ENCODE data around the gene SEPHS2. TPM values are rescaled to one million over a fixed set of nuclear protein-coding genes. Genes with fewer than 3 reads are reported as not detected.

Gene SEPHS2
- polyA plus RNA-seq, 1 donor, result 85.3 TPM

DNA sequence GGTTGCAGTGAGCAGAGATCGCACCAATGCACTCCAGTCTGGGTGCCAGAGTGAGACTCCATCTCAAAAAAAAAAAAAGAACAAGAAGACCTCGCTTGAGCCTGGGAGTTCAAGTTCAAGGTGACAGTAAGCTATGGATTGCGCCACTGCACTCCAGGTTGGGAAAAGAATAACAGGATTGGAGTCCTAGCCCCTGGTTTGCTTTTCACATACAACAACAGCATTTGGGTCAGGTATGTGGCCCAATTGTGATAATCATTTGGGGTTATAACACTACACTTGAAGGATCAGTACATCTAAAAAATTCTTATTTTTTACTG lies 3.4 kb upstream of the SEPHS2 start:
- peaks cover 60% of the 10 kb centered on the region for H3K4me1 ChIP-seq (ENCODE audit: control insufficient read depth, insufficient read depth, low read length)
- WGBS (ENCODE audit: insufficient coverage, low lambda C conversion rate), result 100% methylated on average over 1 of the region's 3 CpGs
- DNase-seq, result no peak

DNA sequence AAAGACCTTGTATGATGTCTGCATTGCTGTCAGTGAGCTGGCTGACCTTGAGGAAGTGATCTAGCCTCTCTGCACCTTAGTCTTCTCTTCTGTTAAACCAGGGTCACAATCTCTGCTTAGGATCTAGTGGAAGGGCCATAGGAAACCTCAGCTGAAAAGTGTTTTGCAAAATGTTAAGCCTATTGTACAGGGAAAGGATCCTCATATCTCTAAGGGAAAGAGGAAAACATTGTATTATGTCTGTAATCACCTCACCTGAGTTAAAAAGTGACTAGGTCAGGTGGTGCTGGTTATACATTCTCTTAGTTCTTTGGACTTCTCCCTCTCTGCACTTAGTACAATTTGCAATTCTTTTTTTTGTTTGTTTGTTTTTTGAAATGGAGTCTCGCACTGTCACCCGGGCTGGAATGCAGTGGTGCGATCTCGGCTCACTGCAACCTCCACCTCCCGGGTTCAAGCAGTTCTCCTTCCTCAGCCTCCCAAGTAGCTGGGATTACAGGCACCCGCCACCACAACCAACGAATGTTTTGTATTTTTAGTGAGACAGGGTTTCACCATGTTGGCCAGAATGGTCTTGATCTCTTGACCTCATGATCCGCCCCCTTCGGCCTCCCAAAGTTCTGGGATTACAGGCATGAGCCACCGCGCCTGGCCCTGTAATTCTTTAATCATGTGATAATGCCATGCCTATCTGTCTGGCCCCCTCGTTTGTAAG lies 2.0 kb upstream of the SEPHS2 start:
- H3K36me3 ChIP-seq (ENCODE audit: control insufficient read depth, insufficient read depth, low read length), result peaks cover 12% of the 10 kb centered on the region
- no peak overlapping the region for H3K4me3 ChIP-seq (ENCODE audit: low read length)
- H3K27me3 ChIP-seq (ENCODE audit: control insufficient read depth, insufficient read depth, low read length), result no peaks in the 10 kb centered on the region
- no CpG with 5 or more reads among the region's 12 CpGs for WGBS (ENCODE audit: insufficient coverage, low lambda C conversion rate)
- peaks cover 49% of the 10 kb centered on the region for H3K4me1 ChIP-seq (ENCODE audit: control insufficient read depth, insufficient read depth, low read length)
- peak; percentile 76 to 94 for DNase-seq
- peak overlapping the region; percentile 98 for H3K27ac ChIP-seq (ENCODE audit: low read length)
- peaks cover 34% of the 10 kb centered on the region for H3K9me3 ChIP-seq (ENCODE audit: control insufficient read depth, low read depth, low read length)

More for the DNA sequence above, 3.4 kb upstream of the SEPHS2 start:
- no peak overlapping the region for H3K27ac ChIP-seq (ENCODE audit: low read length)
- peaks cover 22% of the 10 kb centered on the region for H3K9me3 ChIP-seq (ENCODE audit: control insufficient read depth, low read depth, low read length)
- H3K36me3 ChIP-seq (ENCODE audit: control insufficient read depth, insufficient read depth, low read length), result peaks cover 5% of the 10 kb centered on the region
- H3K4me3 ChIP-seq (ENCODE audit: low read length), result no peak overlapping the region
- H3K27me3 ChIP-seq (ENCODE audit: control insufficient read depth, insufficient read depth, low read length), result no peaks in the 10 kb centered on the region

DNA sequence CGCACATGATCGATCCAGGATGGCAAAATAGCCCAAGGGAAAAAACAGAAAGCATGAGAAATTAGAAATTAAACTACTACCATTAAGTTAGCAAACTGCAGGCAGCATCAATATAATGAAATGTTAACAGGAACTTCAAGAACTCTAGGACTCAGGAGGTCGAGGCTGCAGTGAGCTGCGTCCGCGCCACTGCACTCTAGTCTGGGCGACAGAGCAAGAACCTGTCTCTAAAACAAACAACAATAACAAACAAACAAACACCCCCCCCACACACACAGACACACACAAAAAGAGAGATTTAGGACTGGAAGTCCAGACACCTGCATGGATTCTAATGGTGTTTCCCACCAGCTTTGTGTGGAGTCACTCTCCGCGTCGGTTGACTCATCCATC lies 525 bp upstream of the SEPHS2 start:
- peaks cover 40% of the 10 kb centered on the region for H3K9me3 ChIP-seq (ENCODE audit: control insufficient read depth, low read depth, low read length)
- DNase-seq, result no peak
- 20% methylated on average over 2 of the region's 10 CpGs for WGBS (ENCODE audit: insufficient coverage, low lambda C conversion rate)
- peaks cover 12% of the 10 kb centered on the region for H3K36me3 ChIP-seq (ENCODE audit: control insufficient read depth, insufficient read depth, low read length)
- no peaks in the 10 kb centered on the region for H3K27me3 ChIP-seq (ENCODE audit: control insufficient read depth, insufficient read depth, low read length)
- H3K27ac ChIP-seq (ENCODE audit: low read length), result peak overlapping the region; percentile 98
- H3K4me3 ChIP-seq (ENCODE audit: low read length), result peak overlapping the region; percentile 82
- peaks cover 47% of the 10 kb centered on the region for H3K4me1 ChIP-seq (ENCODE audit: control insufficient read depth, insufficient read depth, low read length)

DNA sequence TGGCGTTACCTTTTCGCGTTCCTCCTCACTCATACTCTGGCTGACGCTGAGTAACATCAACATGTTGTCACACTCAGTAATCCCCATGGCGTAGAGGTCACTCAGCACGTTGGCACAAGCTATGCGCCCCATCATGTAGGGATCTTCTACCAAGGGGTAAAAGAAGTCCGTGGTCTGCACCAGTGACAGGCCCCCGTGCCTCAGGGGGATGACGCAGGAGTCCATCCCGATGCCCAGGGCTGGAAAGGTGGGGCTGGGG lies 596 bp downstream of the SEPHS2 start:
- Histone ChIP-seq H3K27ac (ENCODE audit: low read length) (peak overlapping the region; percentile 98), H3K9me3 (ENCODE audit: control insufficient read depth, low read depth, low read length) (peaks cover 40% of the 10 kb centered on the region), H3K4me1 (ENCODE audit: control insufficient read depth, insufficient read depth, low read length) (peaks cover 39% of the 10 kb centered on the region), H3K27me3 (ENCODE audit: control insufficient read depth, insufficient read depth, low read length) (no peaks in the 10 kb centered on the region), H3K4me3 (ENCODE audit: low read length) (peak overlapping the region; percentile 82), H3K36me3 (ENCODE audit: control insufficient read depth, insufficient read depth, low read length) (peaks cover 12% of the 10 kb centered on the region)
- no CpG with 5 or more reads among the region's 11 CpGs for WGBS (ENCODE audit: insufficient coverage, low lambda C conversion rate)
- no peak for DNase-seq

DNA sequence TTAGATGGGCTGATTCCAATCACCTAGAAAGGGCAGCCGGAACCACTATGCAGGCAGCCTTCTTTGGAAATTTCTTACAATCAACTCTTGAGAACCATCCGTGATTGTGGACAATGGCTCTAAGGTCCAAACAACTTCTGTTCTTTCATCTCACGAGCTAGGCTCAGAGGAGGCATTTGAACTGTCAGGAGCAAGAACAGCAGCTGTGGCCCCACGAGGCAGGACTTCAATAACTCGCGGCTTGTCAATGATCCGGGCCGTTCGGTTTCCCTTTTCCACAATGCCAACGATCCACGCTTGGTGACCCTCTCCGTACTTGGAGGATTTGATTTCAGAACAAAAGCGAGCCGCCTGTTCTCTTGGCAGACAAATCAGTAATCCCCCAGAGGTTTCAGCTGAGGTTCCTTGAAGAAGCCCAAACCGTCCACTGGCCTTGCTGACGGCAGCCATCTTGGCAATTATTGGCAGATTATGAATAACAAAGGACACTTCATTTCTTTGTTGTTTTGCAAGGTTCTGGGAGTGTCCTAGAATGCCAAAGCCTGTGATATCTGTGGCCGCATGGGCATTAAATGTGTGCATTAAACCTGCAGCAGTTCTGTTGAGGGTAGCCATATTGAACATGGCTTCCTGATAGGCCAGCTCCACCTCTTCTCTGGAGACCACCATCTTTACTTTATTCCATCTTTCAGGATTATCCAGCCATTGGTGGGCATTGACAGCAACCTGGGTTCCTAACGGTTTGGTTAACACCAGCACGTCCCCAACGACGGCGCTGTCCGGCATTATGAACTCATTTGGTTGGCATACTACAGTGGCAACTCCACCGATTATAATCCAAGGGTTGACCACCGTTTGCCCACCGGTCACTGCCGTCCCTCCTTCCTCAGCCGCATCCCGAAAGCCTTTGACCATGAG lies 1.2 kb downstream of the SEPHS2 start:
- Histone ChIP-seq H3K4me3 (ENCODE audit: low read length) (peak overlapping the region; percentile 82), H3K36me3 (ENCODE audit: control insufficient read depth, insufficient read depth, low read length) (peaks cover 12% of the 10 kb centered on the region), H3K27ac (ENCODE audit: low read length) (peak overlapping the region; percentile 98), H3K9me3 (ENCODE audit: control insufficient read depth, low read depth, low read length) (peaks cover 40% of the 10 kb centered on the region), H3K4me1 (ENCODE audit: control insufficient read depth, insufficient read depth, low read length) (peaks cover 39% of the 10 kb centered on the region), H3K27me3 (ENCODE audit: control insufficient read depth, insufficient read depth, low read length) (no peaks in the 10 kb centered on the region)
- no CpG with 5 or more reads among the region's 29 CpGs for WGBS (ENCODE audit: insufficient coverage, low lambda C conversion rate)
- no peak for DNase-seq

DNA sequence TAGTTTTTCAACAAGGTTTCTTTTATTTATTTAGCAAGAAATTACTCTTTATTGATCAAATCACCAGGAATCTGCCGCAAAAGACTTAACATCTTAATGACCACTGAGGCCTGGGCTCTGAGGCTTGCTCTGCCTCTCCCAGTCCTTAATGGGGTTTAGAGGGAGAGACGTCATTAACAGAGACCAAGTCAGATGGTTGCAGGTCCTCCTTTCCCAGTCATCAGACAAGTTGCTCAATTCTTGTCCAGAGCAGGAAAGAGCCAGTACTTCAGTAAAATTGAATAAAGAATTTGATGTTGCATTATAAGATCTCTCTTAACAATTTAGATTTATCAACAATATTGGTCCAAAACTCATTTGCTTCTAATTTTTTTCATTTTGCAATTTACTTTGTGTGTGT lies 2.0 kb downstream of the SEPHS2 start:
- DNase-seq, result no peak
- Histone ChIP-seq H3K27me3 (ENCODE audit: control insufficient read depth, insufficient read depth, low read length) (no peaks in the 10 kb centered on the region), H3K36me3 (ENCODE audit: control insufficient read depth, insufficient read depth, low read length) (peaks cover 12% of the 10 kb centered on the region), H3K27ac (ENCODE audit: low read length) (no peak overlapping the region), H3K4me3 (ENCODE audit: low read length) (no peak overlapping the region), H3K4me1 (ENCODE audit: control insufficient read depth, insufficient read depth, low read length) (peaks cover 31% of the 10 kb centered on the region), H3K9me3 (ENCODE audit: control insufficient read depth, low read depth, low read length) (peaks cover 40% of the 10 kb centered on the region)
- no CpG with 5 or more reads among the region's 2 CpGs for WGBS (ENCODE audit: insufficient coverage, low lambda C conversion rate)

DNA sequence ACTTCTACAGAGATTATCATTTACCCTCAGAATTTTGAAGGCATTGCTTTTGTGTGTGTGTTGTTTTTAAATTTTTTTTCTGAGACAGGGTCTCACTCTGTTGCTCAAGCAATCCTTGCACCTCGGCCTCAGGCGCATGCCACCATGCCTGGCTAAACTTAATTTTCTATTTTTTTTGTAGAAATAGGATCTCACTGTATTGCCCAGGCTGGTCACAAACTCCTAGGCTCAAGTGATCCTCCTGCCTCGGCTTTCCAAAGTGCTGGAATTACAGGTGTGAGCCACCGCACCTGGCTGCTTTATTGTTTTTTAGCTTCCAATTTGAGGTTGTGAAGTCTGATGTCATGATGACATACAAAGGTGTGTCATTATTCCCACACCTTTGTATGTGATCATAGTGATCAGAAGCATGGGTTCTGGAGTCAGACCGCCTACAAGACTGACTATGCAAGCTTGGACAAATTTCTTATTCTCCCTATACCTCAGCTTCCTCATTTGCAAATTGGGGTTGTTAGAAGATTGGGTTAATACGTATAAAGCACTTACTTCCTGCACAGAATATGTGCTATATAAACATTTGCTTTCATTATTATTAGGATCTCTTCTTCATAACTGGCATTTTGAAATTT lies 5.8 kb downstream of the SEPHS2 start:
- no peaks in the 10 kb centered on the region for H3K27me3 ChIP-seq (ENCODE audit: control insufficient read depth, insufficient read depth, low read length)
- no peak for DNase-seq

DNA sequence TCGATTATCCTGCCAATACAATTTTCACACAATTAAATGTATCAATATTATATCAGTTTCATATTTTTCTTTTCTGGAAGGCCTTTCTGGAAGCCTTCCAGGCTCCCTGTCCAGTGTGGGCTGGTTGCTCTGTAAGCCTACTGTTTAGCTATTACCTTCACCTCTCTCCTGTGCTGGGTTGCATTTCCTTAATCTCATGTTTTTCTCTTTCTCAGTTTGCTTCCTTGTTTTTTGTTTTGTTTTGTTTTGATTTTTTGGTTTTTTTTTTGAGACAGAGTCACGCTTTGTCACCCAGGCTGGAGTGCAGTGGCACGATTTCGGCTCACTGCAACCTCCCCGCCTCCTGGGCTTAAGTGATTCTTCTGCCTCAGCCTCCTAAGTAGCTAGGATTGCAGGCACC lies 6.8 kb downstream of the SEPHS2 start:
- H3K27me3 ChIP-seq (ENCODE audit: control insufficient read depth, insufficient read depth, low read length), result no peaks in the 10 kb centered on the region

More for the DNA sequence above, 5.8 kb downstream of the SEPHS2 start:
- Histone ChIP-seq H3K4me3 (ENCODE audit: low read length) (no peak overlapping the region), H3K27ac (ENCODE audit: low read length) (no peak overlapping the region), H3K36me3 (ENCODE audit: control insufficient read depth, insufficient read depth, low read length) (peaks cover 12% of the 10 kb centered on the region), H3K4me1 (ENCODE audit: control insufficient read depth, insufficient read depth, low read length) (peaks cover 8% of the 10 kb centered on the region), H3K9me3 (ENCODE audit: control insufficient read depth, low read depth, low read length) (peaks cover 26% of the 10 kb centered on the region)
- no CpG with 5 or more reads among the region's 6 CpGs for WGBS (ENCODE audit: insufficient coverage, low lambda C conversion rate)

DNA sequence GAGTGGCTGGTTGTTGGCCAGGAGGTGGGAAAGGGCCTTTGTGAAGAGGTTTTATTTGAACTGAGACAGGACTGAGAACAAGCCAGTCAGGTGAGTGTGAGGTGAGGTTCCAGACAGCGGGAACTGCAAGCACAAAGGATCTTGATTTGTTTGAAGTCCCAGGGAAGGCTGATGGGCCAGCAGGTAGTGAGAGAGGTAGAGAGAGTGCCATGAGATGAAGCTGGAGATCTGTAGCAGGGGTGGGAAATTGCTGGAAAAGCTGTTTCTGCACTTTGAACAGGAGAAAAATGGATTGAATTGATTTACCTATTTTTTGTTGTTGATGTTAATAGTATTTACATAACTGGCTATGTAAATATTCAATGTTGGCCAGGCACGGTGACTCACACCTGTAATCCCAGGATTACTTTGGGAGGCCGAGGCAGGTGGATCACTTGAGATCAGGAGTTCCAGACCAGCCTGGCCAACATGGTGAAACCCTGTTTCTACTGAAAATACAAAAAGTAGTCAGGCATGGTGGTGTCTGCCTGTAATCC lies 8.1 kb downstream of the SEPHS2 start:
- Histone ChIP-seq H3K27ac (ENCODE audit: low read length) (no peak overlapping the region), H3K4me3 (ENCODE audit: low read length) (no peak overlapping the region), H3K36me3 (ENCODE audit: control insufficient read depth, insufficient read depth, low read length) (no peaks in the 10 kb centered on the region), H3K9me3 (ENCODE audit: control insufficient read depth, low read depth, low read length) (peaks cover 5% of the 10 kb centered on the region), H3K27me3 (ENCODE audit: control insufficient read depth, insufficient read depth, low read length) (no peaks in the 10 kb centered on the region), H3K4me1 (ENCODE audit: control insufficient read depth, insufficient read depth, low read length) (no peaks in the 10 kb centered on the region)
- no peak for DNase-seq
- no CpG with 5 or more reads among the region's 3 CpGs for WGBS (ENCODE audit: insufficient coverage, low lambda C conversion rate)

More for the DNA sequence above, 6.8 kb downstream of the SEPHS2 start:
- Histone ChIP-seq H3K4me1 (ENCODE audit: control insufficient read depth, insufficient read depth, low read length) (no peaks in the 10 kb centered on the region), H3K27ac (ENCODE audit: low read length) (no peak overlapping the region), H3K9me3 (ENCODE audit: control insufficient read depth, low read depth, low read length) (peaks cover 17% of the 10 kb centered on the region), H3K4me3 (ENCODE audit: low read length) (no peak overlapping the region), H3K36me3 (ENCODE audit: control insufficient read depth, insufficient read depth, low read length) (peaks cover 6% of the 10 kb centered on the region)
- WGBS (ENCODE audit: insufficient coverage, low lambda C conversion rate), result no CpG with 5 or more reads among the region's 5 CpGs
- no peak for DNase-seq

DNA sequence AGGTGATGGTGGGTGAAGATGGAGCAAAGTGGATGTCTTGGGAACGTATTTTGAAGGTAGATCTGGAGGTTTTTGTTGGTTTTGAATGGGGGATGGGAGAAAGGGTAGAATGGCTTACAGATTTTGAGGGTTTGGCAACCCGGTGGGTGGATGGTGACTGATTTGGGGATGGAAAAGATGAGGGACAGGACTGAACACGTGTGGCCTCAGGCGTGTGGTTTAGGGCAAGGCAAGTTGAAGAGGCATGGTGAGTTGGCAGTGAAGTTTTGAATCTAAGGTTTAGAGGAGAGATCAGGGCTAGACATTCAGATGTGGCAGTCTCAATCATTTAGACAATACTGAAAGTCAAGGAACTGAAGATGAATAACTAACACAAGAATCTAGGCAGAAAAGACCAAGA lies 10.8 kb downstream of the SEPHS2 start:
- no peaks in the 10 kb centered on the region for H3K27me3 ChIP-seq (ENCODE audit: control insufficient read depth, insufficient read depth, low read length)
- 100% methylated on average over 1 of the region's 4 CpGs for WGBS (ENCODE audit: insufficient coverage, low lambda C conversion rate)
- H3K4me3 ChIP-seq (ENCODE audit: low read length), result no peak overlapping the region
- H3K4me1 ChIP-seq (ENCODE audit: control insufficient read depth, insufficient read depth, low read length), result peaks cover 5% of the 10 kb centered on the region
- H3K27ac ChIP-seq (ENCODE audit: low read length), result no peak overlapping the region
- H3K36me3 ChIP-seq (ENCODE audit: control insufficient read depth, insufficient read depth, low read length), result no peaks in the 10 kb centered on the region
- no peak for DNase-seq
- no peaks in the 10 kb centered on the region for H3K9me3 ChIP-seq (ENCODE audit: control insufficient read depth, low read depth, low read length)
